Measurements from ENCODE around the gene PRR19.

PRR19 gene

GRCh38 chr19:42254089-42254849 is 47.7 kb upstream of the PRR19 start:
- Histone ChIP-seq H3K9me3 (ENCODE audit: low read length) (no peaks in the 10 kb centered on the region), H3K9me2 (ENCODE audit: low read depth, low read length) (no peaks in the 10 kb centered on the region), H3K27ac (ENCODE audit: low read depth, low read length, poor library complexity, severe bottlenecking) (peak overlapping the region; percentile 84), H3K4me2 (ENCODE audit: low read length) (peak overlapping the region; percentile 77), H3F3A (ENCODE audit: insufficient read depth, low read length) (0 out of 2 replicates have a peak, but pooled peaks cover 6% of the 10 kb centered on the region), H3K36me3 (ENCODE audit: insufficient read depth, low read length) (peaks cover 12% of the 10 kb centered on the region; the same call in 1 of the 2 replicates), H3K27me3 (ENCODE audit: insufficient read depth, low read length) (0 out of 2 replicates have a peak, but pooled peaks cover 5% of the 10 kb centered on the region), H3K4me3 (ENCODE audit: low read depth, low read length, poor library complexity, severe bottlenecking) (peak overlapping the region; percentile 97), H3K4me1 (ENCODE audit: insufficient read depth, low read length, severe bottlenecking) (peaks cover 40% of the 10 kb centered on the region), H4K20me1 (ENCODE audit: insufficient read depth, low read length) (no peaks in the 10 kb centered on the region), H3K79me2 (ENCODE audit: insufficient read depth, low read length) (0 out of 2 replicates have a peak, but pooled peaks cover 8% of the 10 kb centered on the region), H3K9ac (ENCODE audit: low read length) (peak overlapping the region; percentile 96), H2AFZ (ENCODE audit: low read length) (no peak overlapping the region)
- TF ChIP-seq, protein P1, sequence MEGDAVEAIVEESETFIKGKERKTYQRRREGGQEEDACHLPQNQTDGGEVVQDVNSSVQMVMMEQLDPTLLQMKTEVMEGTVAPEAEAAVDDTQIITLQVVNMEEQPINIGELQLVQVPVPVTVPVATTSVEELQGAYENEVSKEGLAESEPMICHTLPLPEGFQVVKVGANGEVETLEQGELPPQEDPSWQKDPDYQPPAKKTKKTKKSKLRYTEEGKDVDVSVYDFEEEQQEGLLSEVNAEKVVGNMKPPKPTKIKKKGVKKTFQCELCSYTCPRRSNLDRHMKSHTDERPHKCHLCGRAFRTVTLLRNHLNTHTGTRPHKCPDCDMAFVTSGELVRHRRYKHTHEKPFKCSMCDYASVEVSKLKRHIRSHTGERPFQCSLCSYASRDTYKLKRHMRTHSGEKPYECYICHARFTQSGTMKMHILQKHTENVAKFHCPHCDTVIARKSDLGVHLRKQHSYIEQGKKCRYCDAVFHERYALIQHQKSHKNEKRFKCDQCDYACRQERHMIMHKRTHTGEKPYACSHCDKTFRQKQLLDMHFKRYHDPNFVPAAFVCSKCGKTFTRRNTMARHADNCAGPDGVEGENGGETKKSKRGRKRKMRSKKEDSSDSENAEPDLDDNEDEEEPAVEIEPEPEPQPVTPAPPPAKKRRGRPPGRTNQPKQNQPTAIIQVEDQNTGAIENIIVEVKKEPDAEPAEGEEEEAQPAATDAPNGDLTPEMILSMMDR (IDR thresholded peaks at IDR 0.05; ENCODE audit: low read length): no peak
- no peak for TF ChIP-seq EZH2 (IDR thresholded peaks at IDR 0.05; ENCODE audit: borderline replicate concordance, low read length)

DNA sequence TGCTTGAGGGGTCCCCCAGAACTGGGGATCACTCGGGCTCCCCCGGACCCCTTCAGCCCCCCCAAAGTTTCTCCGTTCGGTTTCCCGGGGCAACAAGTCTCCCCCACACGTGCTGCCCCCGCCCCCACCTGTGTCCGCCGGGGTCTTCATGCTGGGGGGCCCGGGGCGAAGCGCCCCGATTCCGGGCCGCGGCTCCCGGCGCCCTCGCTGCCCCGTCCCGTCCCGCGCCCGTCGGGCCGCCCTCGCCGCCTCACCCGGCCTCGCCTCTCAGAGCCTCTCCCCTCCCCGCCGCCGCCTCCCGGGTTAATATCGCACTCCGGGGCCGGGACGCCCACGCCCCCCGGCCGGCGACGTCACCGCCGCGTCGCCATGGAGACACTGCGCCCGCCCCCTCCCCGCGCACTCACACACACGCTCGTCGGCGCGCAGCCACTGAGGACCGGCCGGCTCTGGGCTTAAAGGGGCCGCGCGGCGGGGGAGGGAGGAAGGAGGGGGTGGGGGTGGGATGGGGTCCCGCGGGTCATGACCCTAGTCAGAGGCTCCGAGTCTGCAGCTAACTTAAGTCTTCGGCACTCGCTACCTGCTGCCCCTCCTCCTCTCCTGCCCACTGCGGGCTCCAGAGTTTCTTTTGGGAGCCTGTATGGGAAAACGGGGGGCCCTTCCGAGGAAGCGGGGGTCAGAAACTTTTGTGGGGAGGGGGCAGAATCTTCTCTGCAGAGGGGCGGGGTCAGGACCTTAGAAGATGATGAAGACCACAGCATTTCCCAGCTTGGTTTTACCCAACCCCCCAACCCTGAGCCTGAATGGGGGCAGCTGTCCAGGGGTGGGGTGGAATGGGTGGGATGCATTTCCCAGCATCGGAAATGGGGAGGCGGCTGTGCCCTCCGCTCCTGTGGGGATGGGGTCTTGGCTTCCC is 46.8 kb upstream of the PRR19 start, which contains the start of gene ERF:
Gene ERF, minus strand, starts transcription at position 279 of the 916 bp plus-strand sequence. Its CDS starts 129 bp downstream, at position 150.
- H3K4me3 ChIP-seq (ENCODE audit: low read depth, low read length, poor library complexity, severe bottlenecking): peak within 1 kb of the TSS; percentile 97
- peak within 1 kb of the TSS; percentile 77 for H3K4me2 ChIP-seq (ENCODE audit: low read length)
- no peaks in the 10 kb centered on the region for H4K20me1 ChIP-seq (ENCODE audit: insufficient read depth, low read length)
- H3K27me3 ChIP-seq (ENCODE audit: insufficient read depth, low read length): 0 out of 2 replicates have a peak, but pooled peaks cover 5% of the 10 kb centered on the region
- no peaks in the 10 kb centered on the region for H3K9me3 ChIP-seq (ENCODE audit: low read length)
- H3K36me3 ChIP-seq (ENCODE audit: insufficient read depth, low read length): peaks cover 5% of the 10 kb centered on the region; the same call in 1 of the 2 replicates
- no peaks in the 10 kb centered on the region for H3K9me2 ChIP-seq (ENCODE audit: low read depth, low read length)
- H3K4me1 ChIP-seq (ENCODE audit: insufficient read depth, low read length, severe bottlenecking): peaks cover 40% of the 10 kb centered on the region
- TF ChIP-seq EZH2 (IDR thresholded peaks at IDR 0.05; ENCODE audit: borderline replicate concordance, low read length): no peak
- TF ChIP-seq, protein P1 (IDR thresholded peaks at IDR 0.05; ENCODE audit: low read length): no peak
- 0 out of 2 replicates have a peak, but pooled peaks cover 6% of the 10 kb centered on the region for H3F3A ChIP-seq (ENCODE audit: insufficient read depth, low read length)
- 0 out of 2 replicates have a peak, but pooled peaks cover 8% of the 10 kb centered on the region for H3K79me2 ChIP-seq (ENCODE audit: insufficient read depth, low read length)
- H2AFZ ChIP-seq (ENCODE audit: low read length): no peak within 1 kb of the TSS
- peak within 1 kb of the TSS; percentile 84 for H3K27ac ChIP-seq (ENCODE audit: low read depth, low read length, poor library complexity, severe bottlenecking)
- H3K9ac ChIP-seq (ENCODE audit: low read length): peak within 1 kb of the TSS; percentile 96
